HCT116 (cell line): ENCODE results near the gene HSPA4.

Experiments used
- EZH2 ChIP-seq: fragments of 200-600 bp; sonication (generic); IDR thresholded peaks from 2 replicates; pipeline ENCODE4 v1.6.1; 2017; ENCODE audit warnings: antibody characterized with exemption, mixed run types
- EZH2phosphoT487 ChIP-seq: fragments of 200-600 bp; IDR thresholded peaks from 2 replicates; pipeline ENCODE4 v1.6.1; 2018; ENCODE audit warnings: antibody characterized with exemption, borderline replicate concordance
- POLR2A ChIP-seq: IDR thresholded peaks from 2 replicates; pipeline ENCODE4 v1.7.0; 2011; ENCODE audit warnings: borderline replicate concordance; ENCODE audit not compliant: insufficient read depth, insufficient read length; ENCODE audit errors: extremely low read depth
- POLR2AphosphoS5 ChIP-seq: IDR thresholded peaks from 2 replicates; pipeline ENCODE4 v1.6.1; 2011; ENCODE audit warnings: mild to moderate bottlenecking, low read depth, low read length, moderate library complexity
- RAD21 ChIP-seq: IDR thresholded peaks from 2 replicates; pipeline ENCODE4 v1.6.1; 2012; ENCODE audit warnings: low read depth, mild to moderate bottlenecking
- SP1 ChIP-seq: IDR thresholded peaks from 2 replicates; pipeline ENCODE4 v1.6.1; 2012; ENCODE audit warnings: low read depth
- ZFX ChIP-seq: fragments of 450-650 bp; IDR thresholded peaks from 2 replicates; pipeline ENCODE4 v1.6.1; 2017
- ZNF274 ChIP-seq: fragments of 200-500 bp; sonication (Bioruptor generic); IDR thresholded peaks from 2 replicates; pipeline ENCODE4 v1.6.1; 2014; ENCODE audit warnings: mild to moderate bottlenecking, low read depth, low read length, inconsistent platforms
- TF ChIP-seq, protein P1 (sequence below): IDR thresholded peaks from 2 replicates; pipeline ENCODE4 v1.6.1; 2012
- TF ChIP-seq, protein P2 (sequence below), 3 experiments: fragments of 200-600 bp in 1 of 3; sonication (generic) in 1 of 3; IDR thresholded peaks in 2 of 3; conservative IDR thresholded peaks in 1 of 3; 2 replicates each; pipeline ENCODE4 v1.5.1; 2012 to 2017; ENCODE audit warnings: low read depth in 2 of 3, low read length in 2 of 3, antibody characterized with exemption in 1 of 3, borderline replicate concordance in 1 of 3, control low read depth in 1 of 3, mild to moderate bottlenecking in 1 of 3, mixed read lengths in 1 of 3, mixed run types in 1 of 3, moderate library complexity in 1 of 3; ENCODE audit not compliant: insufficient read depth in 1 of 3

DNA sequence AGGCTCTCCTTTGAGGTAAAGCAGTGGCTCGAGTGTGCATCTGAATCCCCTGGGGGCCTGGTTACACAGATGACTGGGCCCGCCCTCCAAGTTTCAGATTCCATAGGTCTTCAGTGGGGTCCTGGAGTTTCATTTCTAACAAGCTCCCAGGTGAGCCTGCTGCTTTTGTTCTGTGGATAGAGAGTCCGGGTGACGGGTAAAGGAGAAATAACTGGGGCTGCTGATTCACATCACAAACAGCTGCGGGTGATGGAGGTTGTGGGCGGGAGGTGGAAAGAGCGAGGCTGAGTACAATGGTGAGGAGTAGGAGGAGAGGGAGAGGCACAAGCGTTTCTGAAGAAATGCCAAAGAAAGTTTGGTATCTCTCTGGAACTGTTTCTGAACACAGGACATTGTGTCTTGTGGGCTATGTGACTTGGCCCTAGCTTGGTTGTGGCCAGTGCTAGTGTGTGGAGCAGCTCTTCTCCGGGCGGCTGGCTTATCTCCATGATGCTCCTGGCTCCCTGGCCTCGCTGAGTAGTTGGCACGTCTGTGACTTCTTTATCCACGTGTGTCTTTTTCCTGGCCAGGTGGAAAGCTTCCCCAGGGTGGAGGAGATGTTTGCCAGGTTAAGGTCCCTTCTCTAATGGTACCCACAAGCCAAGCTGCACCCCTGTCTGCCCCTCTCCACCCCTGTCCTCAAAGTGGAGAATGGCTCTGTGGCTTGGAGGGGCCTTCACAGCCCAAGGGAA is 61.7 kb downstream of the HSPA4 start:
- TF ChIP-seq, protein P1, sequence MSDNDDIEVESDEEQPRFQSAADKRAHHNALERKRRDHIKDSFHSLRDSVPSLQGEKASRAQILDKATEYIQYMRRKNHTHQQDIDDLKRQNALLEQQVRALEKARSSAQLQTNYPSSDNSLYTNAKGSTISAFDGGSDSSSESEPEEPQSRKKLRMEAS = no peak
- TF ChIP-seq RAD21 = no peak
- TF ChIP-seq EZH2 = no peak
- TF ChIP-seq, protein P2, sequence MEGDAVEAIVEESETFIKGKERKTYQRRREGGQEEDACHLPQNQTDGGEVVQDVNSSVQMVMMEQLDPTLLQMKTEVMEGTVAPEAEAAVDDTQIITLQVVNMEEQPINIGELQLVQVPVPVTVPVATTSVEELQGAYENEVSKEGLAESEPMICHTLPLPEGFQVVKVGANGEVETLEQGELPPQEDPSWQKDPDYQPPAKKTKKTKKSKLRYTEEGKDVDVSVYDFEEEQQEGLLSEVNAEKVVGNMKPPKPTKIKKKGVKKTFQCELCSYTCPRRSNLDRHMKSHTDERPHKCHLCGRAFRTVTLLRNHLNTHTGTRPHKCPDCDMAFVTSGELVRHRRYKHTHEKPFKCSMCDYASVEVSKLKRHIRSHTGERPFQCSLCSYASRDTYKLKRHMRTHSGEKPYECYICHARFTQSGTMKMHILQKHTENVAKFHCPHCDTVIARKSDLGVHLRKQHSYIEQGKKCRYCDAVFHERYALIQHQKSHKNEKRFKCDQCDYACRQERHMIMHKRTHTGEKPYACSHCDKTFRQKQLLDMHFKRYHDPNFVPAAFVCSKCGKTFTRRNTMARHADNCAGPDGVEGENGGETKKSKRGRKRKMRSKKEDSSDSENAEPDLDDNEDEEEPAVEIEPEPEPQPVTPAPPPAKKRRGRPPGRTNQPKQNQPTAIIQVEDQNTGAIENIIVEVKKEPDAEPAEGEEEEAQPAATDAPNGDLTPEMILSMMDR (IDR thresholded peaks at IDR 0.05 in 2 of 3, conservative IDR thresholded peaks at IDR 0.05 in 1 of 3; ENCODE audit: borderline replicate concordance in 1 of 3, insufficient read depth in 1 of 3, low read depth in 2 of 3, low read length in 2 of 3) = no peak
- TF ChIP-seq ZFX = no peak
- TF ChIP-seq EZH2phosphoT487 = no peak
- TF ChIP-seq POLR2A = no peak
- TF ChIP-seq POLR2AphosphoS5 = no peak
- no peak for TF ChIP-seq SP1
- TF ChIP-seq ZNF274 = no peak
